Measurements from ENCODE around the gene SFTPA2. TPM values are rescaled to one million over a fixed set of nuclear protein-coding genes. Genes with fewer than 3 reads are reported as not detected.

The SFTPA2 gene
- total RNA-seq, result not detected

GRCh38 chr10:79560160-79560709, at the start of gene SFTPA2:
Gene SFTPA2, minus strand, starts transcription at chr10:79560407. Its CDS starts 924 bp downstream, at chr10:79559483.

GRCh38 chr10:79511891-79512583, 48.2 kb downstream of the SFTPA2 start, which contains the start of gene EIF5AL1:
Gene EIF5AL1, plus strand, starts transcription at chr10:79512533. Its CDS starts 117 bp downstream, at chr10:79512650.

Small RNA genes lying within 50 kb of the gene (small RNA-seq; reads per million reads assigned to genes)
- gene BX248123.2 (ENCODE audit: low replicate concordance) (not detected), gene RPS12P18 (ENCODE audit: low replicate concordance) (not detected)

Other genes with a start within 250 kb of the SFTPA2 start
- gene PPIF, start 212.9 kb downstream of the SFTPA2 start, total RNA-seq, result 34.0 TPM
- gene ZCCHC24, start 114.8 kb downstream of the SFTPA2 start, total RNA-seq, result 22.8 TPM
- gene EIF5AL1, start 47.9 kb downstream of the SFTPA2 start, total RNA-seq, result 0.12 TPM
- gene SFTPA1, start 50.5 kb upstream of the SFTPA2 start, total RNA-seq, result 0.88 TPM
- 0.23 TPM for gene NUTM2B, start 142.8 kb upstream of the SFTPA2 start, total RNA-seq

Measured in metanephros (tissue), 2 donors.